Subcutaneous adipose tissue (tissue), 4 donors: ENCODE results near the gene GRIA4. TPM values are rescaled to one million over a fixed set of nuclear protein-coding genes. Genes with fewer than 3 reads are reported as not detected.

Source experiments
- total RNA-seq, 4 donors: library from RNA; depleted of rRNA; stranded (reverse); fragments of >200 nt; gene quantifications; one replicate each; pipeline ENCODE4 v1.1.0, GENCODE V29; 2016
- TF ChIP-seq, protein P1 (sequence below): fragments of 450-650 bp; IDR thresholded peaks from one replicate; pipeline ENCODE4 v1.5.1; 2016; ENCODE audit warnings: low read depth, mild to moderate bottlenecking, control low read depth, antibody characterized with exemption, moderate library complexity

Gene GRIA4
- total RNA-seq, 4 donors from 2014 or later, result not detected

DNA sequence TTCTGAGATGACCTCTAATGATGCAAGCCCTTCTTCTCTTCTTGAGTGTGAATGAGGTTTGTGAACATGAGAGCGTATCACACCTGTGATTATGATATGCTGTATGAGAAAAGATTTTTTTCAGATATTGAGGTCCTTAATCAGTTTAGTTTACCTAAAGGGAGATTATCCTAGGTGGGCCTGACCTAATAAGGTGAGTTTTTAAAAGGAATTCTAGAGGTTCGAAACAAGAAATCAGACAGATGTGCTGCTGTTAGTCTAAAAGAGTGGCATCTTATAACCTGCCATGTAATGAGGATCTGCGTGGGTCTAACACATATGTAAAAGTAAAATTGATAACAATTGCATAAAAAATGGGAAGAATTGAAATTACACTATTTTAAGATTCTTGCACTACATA is 378.3 kb downstream of the GRIA4 start:
- TF ChIP-seq, protein P1, sequence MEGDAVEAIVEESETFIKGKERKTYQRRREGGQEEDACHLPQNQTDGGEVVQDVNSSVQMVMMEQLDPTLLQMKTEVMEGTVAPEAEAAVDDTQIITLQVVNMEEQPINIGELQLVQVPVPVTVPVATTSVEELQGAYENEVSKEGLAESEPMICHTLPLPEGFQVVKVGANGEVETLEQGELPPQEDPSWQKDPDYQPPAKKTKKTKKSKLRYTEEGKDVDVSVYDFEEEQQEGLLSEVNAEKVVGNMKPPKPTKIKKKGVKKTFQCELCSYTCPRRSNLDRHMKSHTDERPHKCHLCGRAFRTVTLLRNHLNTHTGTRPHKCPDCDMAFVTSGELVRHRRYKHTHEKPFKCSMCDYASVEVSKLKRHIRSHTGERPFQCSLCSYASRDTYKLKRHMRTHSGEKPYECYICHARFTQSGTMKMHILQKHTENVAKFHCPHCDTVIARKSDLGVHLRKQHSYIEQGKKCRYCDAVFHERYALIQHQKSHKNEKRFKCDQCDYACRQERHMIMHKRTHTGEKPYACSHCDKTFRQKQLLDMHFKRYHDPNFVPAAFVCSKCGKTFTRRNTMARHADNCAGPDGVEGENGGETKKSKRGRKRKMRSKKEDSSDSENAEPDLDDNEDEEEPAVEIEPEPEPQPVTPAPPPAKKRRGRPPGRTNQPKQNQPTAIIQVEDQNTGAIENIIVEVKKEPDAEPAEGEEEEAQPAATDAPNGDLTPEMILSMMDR, result no peak

DNA sequence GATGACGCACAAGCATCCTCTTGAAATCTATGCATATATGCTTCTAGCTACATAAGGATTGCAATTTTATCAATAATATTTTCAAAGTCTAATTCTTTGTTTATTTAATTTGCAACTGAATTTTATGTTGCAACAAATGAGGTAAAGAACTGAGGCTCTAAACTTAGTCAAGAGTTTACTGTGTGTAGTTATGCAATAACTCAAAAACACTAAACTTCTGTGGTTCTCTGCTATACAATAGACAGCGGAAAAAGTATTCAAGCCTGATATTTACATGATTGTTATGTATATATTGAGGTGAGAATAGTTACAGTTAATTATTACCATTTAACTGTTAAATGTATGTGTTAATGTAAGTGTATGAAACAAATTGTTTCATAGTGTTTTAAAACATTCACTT is 379.3 kb downstream of the GRIA4 start:
- TF ChIP-seq, protein P1, result no peak

DNA sequence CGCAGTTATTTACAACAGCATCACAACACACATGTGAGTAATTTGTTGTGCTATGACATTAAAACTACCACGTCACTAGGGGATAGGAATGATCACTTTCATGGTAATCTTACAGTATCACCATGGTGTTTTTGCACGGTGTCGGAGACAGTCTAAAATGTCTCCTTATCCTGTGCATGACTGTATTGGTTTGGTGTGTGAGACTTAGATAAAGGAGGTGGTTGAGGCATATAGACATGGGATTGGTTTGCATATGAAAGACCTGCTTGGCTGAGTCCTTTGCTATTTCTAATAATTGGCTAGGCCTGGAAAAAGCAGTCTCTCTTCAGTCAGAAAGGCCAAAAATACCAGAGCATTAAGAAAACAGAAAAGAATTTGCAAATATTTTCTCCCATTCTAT is 382.0 kb downstream of the GRIA4 start:
- TF ChIP-seq, protein P1, result no peak

DNA sequence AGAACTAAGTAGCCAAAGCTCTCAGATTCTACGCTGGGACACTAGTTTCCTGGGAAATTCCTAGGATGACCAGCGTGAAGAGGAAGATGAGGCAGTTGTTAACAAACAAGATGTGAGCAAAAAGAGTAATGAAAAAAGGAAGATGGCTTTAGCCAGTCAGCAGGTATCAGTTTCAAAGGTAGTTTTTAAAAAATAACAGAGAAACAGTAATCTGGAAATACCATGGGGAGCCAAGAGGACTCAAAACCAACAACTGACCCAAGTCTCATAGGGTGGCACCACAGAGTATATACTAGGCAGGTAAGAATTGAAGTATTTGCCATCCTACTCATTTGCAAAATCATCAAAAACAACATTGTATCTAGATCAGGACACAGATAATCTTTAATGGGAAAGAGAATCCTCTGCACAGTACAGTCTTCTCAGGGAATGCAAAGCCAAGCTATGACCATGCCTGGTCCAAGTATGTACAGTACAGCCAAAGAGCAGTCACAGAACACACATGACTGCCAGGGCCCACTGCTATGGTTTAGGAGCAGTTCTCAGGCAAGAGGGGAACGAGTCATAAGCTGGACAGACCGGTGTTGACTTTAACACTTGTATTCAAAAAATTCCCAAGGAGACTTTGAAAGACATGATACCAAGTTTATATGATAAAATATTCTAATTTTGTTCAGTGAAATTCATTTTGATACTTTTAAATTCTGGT is 391.6 kb downstream of the GRIA4 start:
- TF ChIP-seq, protein P1, result no peak

DNA sequence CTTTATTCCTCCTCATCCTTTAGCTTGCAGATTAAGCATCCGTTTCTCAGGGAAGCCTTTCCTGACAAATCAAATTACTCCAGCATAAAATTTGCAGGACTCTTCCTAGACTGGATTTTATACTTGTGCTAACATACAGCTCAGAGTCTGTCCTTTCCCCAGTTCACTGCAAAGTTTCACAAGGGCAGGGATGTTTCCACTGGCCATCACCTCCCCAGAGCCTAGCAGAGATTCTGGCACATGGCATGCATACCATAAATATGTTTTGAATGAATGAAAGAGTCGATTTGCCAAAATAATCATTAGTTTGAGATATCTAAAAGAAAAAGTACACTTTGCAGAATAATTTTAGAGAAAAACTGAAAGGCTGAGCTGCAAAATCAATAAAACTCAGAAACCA is 401.6 kb downstream of the GRIA4 start:
- TF ChIP-seq, protein P1, result no peak

DNA sequence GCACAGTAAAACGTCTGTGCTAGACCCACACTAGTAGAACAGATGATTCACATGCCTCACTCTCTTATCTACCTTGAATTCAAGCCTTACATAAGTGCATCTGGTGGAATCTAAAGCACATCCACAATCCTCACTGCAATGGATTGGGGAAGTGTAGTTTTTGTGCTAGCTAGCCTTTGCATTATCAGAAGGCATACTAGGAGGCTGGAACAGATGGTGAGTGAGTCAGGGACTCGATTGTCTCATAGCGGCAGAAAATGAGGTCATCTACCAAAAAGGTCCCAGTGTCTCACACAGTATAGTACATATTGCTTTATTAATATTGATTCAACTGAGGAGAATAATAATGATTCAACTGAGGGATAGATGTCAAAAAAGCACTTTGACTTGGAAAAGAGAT is 402.9 kb downstream of the GRIA4 start:
- TF ChIP-seq, protein P1, result no peak

DNA sequence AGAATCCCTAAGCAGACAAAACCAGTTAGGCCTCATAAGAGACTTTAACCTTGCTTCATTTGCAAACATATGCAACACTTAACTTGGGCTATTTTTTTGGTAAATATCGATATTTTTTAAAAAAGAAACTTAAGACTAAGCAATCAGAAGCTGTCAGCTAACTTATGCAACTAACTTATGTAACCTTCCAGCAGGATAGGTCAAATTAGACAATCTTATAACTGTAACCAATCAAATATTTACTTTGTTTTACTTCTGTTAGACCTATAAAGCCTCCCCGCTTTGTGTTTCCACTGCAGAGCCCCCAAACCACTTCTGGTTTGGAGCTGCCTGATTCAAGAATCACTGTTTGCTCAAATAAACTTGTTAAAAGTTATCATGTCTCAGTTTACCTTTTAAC is 404.2 kb downstream of the GRIA4 start:
- TF ChIP-seq, protein P1, result no peak
